Neural cell (in vitro differentiated cells): Measurements from ENCODE around the gene CUBN. TPM values are rescaled to one million over a fixed set of nuclear protein-coding genes. Genes with fewer than 3 reads are reported as not detected.

Experiments used
- H2AFZ ChIP-seq: fragments of 200-600, 300-800 bp; sonication (generic), shearing (Covaris generic); 2 replicates; pipeline ENCODE4 v1.6.0; 2014; ENCODE audit warnings: low read depth, mild to moderate bottlenecking, antibody characterized with exemption, low read length, moderate library complexity
- H3F3A ChIP-seq: fragments of 200-600 bp; shearing (Covaris generic); 2 replicates; pipeline ENCODE4 v1.6.1; 2016; ENCODE audit warnings: mild to moderate bottlenecking, moderate library complexity, mixed read lengths, antibody characterized with exemption, low read length; ENCODE audit not compliant: insufficient read depth, poor library complexity, severe bottlenecking
- H3K27ac ChIP-seq: fragments of 200-600, 300-800 bp; sonication (generic), shearing (Covaris generic); 2 replicates; pipeline ENCODE4 v1.5.1; 2014; ENCODE audit warnings: mild to moderate bottlenecking, low read length, moderate library complexity
- H3K27me3 ChIP-seq: fragments of 300-800, 200-600 bp; sonication (generic), shearing (Covaris generic); 2 replicates; pipeline ENCODE4 v1.6.0; 2014; ENCODE audit warnings: mild to moderate bottlenecking, low read depth, low read length, moderate library complexity; ENCODE audit not compliant: insufficient read depth
- H3K36me3 ChIP-seq: fragments of 300-800, 200-600 bp; sonication (generic), shearing (Covaris generic); 2 replicates; pipeline ENCODE4 v1.5.1; 2014; ENCODE audit warnings: mild to moderate bottlenecking, antibody characterized with exemption, low read length, moderate library complexity; ENCODE audit not compliant: insufficient read depth
- H3K4me2 ChIP-seq: fragments of 300-800, 200-600 bp; sonication (generic), shearing (Covaris generic); 2 replicates; pipeline ENCODE4 v1.6.0; 2014; ENCODE audit warnings: mild to moderate bottlenecking, low read length
- H3K4me3 ChIP-seq: fragments of 300-800, 200-600 bp; sonication (generic), shearing (Covaris generic); 2 replicates; pipeline ENCODE4 v1.5.1; 2014; ENCODE audit warnings: mild to moderate bottlenecking, low read length, moderate library complexity
- H3K79me2 ChIP-seq: fragments of 200-600 bp; shearing (Covaris generic); replicated peaks from 2 replicates; pipeline ENCODE4 v1.6.0; 2014; ENCODE audit warnings: mild to moderate bottlenecking, low read length, moderate library complexity; ENCODE audit not compliant: insufficient read depth
- H3K9ac ChIP-seq: fragments of 300-800, 200-600 bp; sonication (generic), shearing (Covaris generic); 2 replicates; pipeline ENCODE4 v1.6.1; 2016; ENCODE audit warnings: mild to moderate bottlenecking, low read length, mixed read lengths
- H3K9me2 ChIP-seq: fragments of 200-600 bp; shearing (Covaris generic); 2 replicates; pipeline ENCODE4 v1.6.1; 2016; ENCODE audit warnings: mild to moderate bottlenecking, low read length, mixed read lengths; ENCODE audit not compliant: insufficient read depth
- H3K9me3 ChIP-seq: fragments of 200-600, 300-800 bp; sonication (generic), shearing (Covaris generic); 2 replicates; pipeline ENCODE4 v1.6.1; 2016; ENCODE audit warnings: mild to moderate bottlenecking, mixed run types, low read length, moderate library complexity, mixed read lengths
- H4K20me1 ChIP-seq: fragments of 200-600 bp; shearing (Covaris generic); 2 replicates; pipeline ENCODE4 v1.6.1; 2016; ENCODE audit warnings: mild to moderate bottlenecking, mixed run types; ENCODE audit not compliant: insufficient read depth
- EP300 ChIP-seq: fragments of 450-650 bp; conservative IDR thresholded peaks from 2 replicates; pipeline ENCODE4 v1.6.1; 2014; ENCODE audit warnings: antibody characterized with exemption, mild to moderate bottlenecking, moderate library complexity; ENCODE audit not compliant: poor library complexity, severe bottlenecking
- EZH2 ChIP-seq: fragments of 200-600, 300-800 bp; shearing (Covaris generic), sonication (generic); IDR thresholded peaks from 2 replicates; pipeline ENCODE4 v1.6.1; 2014; ENCODE audit warnings: antibody characterized with exemption, low read length, borderline replicate concordance, mild to moderate bottlenecking; ENCODE audit not compliant: insufficient read depth, poor library complexity, severe bottlenecking
- MXI1 ChIP-seq: fragments of 450-650 bp; conservative IDR thresholded peaks from 2 replicates; pipeline ENCODE4 v1.6.1; 2014; ENCODE audit warnings: antibody characterized with exemption, mild to moderate bottlenecking; ENCODE audit not compliant: poor library complexity, severe bottlenecking
- POLR2AphosphoS5 ChIP-seq: IDR thresholded peaks from 2 replicates; pipeline ENCODE4 v1.6.1; 2012
- RAD21 ChIP-seq: fragments of 450-650 bp; conservative IDR thresholded peaks from 2 replicates; pipeline ENCODE4 v1.6.1; 2014; ENCODE audit warnings: antibody characterized with exemption, mild to moderate bottlenecking, moderate library complexity
- REST ChIP-seq: IDR thresholded peaks from 2 replicates; pipeline ENCODE4 v1.6.1; 2012; ENCODE audit warnings: borderline replicate concordance
- SMC3 ChIP-seq: fragments of 450-650 bp; conservative IDR thresholded peaks from 2 replicates; pipeline ENCODE4 v1.6.1; 2014; ENCODE audit warnings: antibody characterized with exemption, mild to moderate bottlenecking, moderate library complexity; ENCODE audit not compliant: poor library complexity
- TAF1 ChIP-seq: IDR thresholded peaks from 2 replicates; pipeline ENCODE4 v1.6.1; 2012; ENCODE audit warnings: low read depth
- polyA plus RNA-seq: library from polyadenylated mRNA; depleted of rRNA; stranded (reverse); fragments of >200 nt; gene quantifications from 2 replicates; pipeline ENCODE4 v1.2.3, GENCODE V29; 2014
- TF ChIP-seq, protein P1 (sequence below): fragments of 450-650 bp; IDR thresholded peaks from 2 replicates; pipeline ENCODE4 v1.5.1; 2014; ENCODE audit warnings: antibody characterized with exemption, mild to moderate bottlenecking, moderate library complexity; ENCODE audit not compliant: poor library complexity, severe bottlenecking

Gene CUBN
- polyA plus RNA-seq, 1 donor from 2014 or later, result 7.1 TPM

DNA sequence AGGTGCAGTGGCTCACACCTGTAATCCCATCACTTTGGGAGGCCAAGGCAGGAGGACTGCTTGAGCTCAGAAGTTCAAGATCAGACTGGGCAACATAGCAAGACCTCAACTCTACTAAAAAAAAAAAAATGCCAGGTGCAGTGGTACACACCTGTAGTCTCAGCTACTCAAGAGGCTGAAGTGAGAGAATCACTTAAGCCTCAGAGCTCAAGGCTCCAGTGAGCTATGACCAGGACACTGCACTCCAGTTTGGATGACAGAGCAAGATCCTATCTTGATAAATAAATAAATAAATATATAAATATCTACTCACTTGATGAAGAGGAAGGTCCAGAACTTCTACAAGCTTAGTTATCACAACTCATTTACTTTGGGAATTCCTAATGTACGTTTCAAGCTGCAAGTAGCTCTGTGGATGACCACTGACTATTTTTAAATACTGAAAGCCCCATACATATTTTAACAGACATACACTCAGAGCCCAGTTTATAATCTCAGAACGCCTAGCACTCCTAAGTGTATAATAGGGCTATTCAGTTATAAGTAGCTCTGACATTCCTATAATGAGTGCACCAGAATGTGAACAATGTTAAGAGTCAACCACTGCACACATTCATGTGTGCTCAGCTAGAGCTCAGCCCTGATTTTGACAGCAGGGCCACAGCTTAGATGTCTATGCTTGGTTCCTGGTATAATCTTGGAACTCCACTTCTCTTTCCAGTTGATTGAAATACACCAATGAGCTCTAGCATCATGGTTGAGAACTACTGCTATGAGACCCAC lies 119.1 kb downstream of the CUBN start:
- H3K9me3 ChIP-seq, result no peaks in the 10 kb centered on the region
- no peaks in the 10 kb centered on the region for H3K36me3 ChIP-seq
- H3F3A ChIP-seq, result no peaks in the 10 kb centered on the region
- H3K4me2 ChIP-seq, result no peak overlapping the region
- no peak overlapping the region for H3K27ac ChIP-seq
- H3K4me3 ChIP-seq, result no peak overlapping the region
- H4K20me1 ChIP-seq, result no peaks in the 10 kb centered on the region
- H2AFZ ChIP-seq, result no peak overlapping the region
- H3K79me2 ChIP-seq, result no peaks in the 10 kb centered on the region
- no peak for TF ChIP-seq POLR2AphosphoS5
- no peak for TF ChIP-seq RAD21
- TF ChIP-seq MXI1, result no peak
- no peak for TF ChIP-seq EZH2
- no peak for TF ChIP-seq SMC3
- no peak for TF ChIP-seq EP300
- TF ChIP-seq, protein P1, sequence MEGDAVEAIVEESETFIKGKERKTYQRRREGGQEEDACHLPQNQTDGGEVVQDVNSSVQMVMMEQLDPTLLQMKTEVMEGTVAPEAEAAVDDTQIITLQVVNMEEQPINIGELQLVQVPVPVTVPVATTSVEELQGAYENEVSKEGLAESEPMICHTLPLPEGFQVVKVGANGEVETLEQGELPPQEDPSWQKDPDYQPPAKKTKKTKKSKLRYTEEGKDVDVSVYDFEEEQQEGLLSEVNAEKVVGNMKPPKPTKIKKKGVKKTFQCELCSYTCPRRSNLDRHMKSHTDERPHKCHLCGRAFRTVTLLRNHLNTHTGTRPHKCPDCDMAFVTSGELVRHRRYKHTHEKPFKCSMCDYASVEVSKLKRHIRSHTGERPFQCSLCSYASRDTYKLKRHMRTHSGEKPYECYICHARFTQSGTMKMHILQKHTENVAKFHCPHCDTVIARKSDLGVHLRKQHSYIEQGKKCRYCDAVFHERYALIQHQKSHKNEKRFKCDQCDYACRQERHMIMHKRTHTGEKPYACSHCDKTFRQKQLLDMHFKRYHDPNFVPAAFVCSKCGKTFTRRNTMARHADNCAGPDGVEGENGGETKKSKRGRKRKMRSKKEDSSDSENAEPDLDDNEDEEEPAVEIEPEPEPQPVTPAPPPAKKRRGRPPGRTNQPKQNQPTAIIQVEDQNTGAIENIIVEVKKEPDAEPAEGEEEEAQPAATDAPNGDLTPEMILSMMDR, result no peak
- no peak for TF ChIP-seq TAF1
- no peak for TF ChIP-seq REST
- H3K27me3 ChIP-seq, result no peaks in the 10 kb centered on the region
- H3K9ac ChIP-seq, result no peak overlapping the region
- no peaks in the 10 kb centered on the region for H3K9me2 ChIP-seq

- no peaks in the 10 kb centered on the region for H4K20me1 ChIP-seq
- no peaks in the 10 kb centered on the region for H3K79me2 ChIP-seq
- no peaks in the 10 kb centered on the region for H3K9me3 ChIP-seq
- no peaks in the 10 kb centered on the region for H3K36me3 ChIP-seq
- no peak overlapping the region for H3K4me3 ChIP-seq
- no peaks in the 10 kb centered on the region for H3F3A ChIP-seq
- TF ChIP-seq EP300 (no peak), TAF1 (no peak), POLR2AphosphoS5 (no peak), SMC3 (no peak), RAD21 (no peak)
- TF ChIP-seq, protein P1, result no peak
- H3K27me3 ChIP-seq, result no peaks in the 10 kb centered on the region
- H2AFZ ChIP-seq, result no peak overlapping the region
- H3K4me2 ChIP-seq, result no peak overlapping the region
- H3K27ac ChIP-seq, result no peak overlapping the region
- no peak overlapping the region for H3K9ac ChIP-seq
- H3K9me2 ChIP-seq, result no peaks in the 10 kb centered on the region
These were observed 120.4 kb downstream of the CUBN start for GRCh38 chr10:17009212-17009700.
